Kidney epithelial cell (primary cell): ENCODE results near the gene LYZL4. TPM values are rescaled to one million over a fixed set of nuclear protein-coding genes. Genes with fewer than 3 reads are reported as not detected.

Source experiments
- DNase-seq: peaks from one replicate; pipeline ENCODE4 v3.0.0-alpha.2; 2010; ENCODE audit warnings: low read depth
- H3K27me3 ChIP-seq: 2 replicates; pipeline ENCODE4 v1.6.0; 2011; ENCODE audit warnings: low read length; ENCODE audit not compliant: control insufficient read depth, insufficient read depth
- H3K36me3 ChIP-seq: 2 replicates; pipeline ENCODE4 v1.5.1; 2011; ENCODE audit warnings: low read length; ENCODE audit not compliant: control insufficient read depth, insufficient read depth
- H3K4me3 ChIP-seq: 2 replicates; pipeline ENCODE4 v1.5.1; 2011; ENCODE audit warnings: low read depth, mild to moderate bottlenecking, control low read depth, low read length
- total RNA-seq: library from RNA; depleted of rRNA; stranded (reverse); fragments of >200 nt; gene quantifications from 2 replicates; pipeline ENCODE4 v1.2.3, GENCODE V29; 2015
- TF ChIP-seq, protein P1 (sequence below): IDR thresholded peaks from 2 replicates; pipeline ENCODE4 v1.5.1; 2011; ENCODE audit warnings: mild to moderate bottlenecking, moderate library complexity, low read length, control low read depth, inconsistent platforms; ENCODE audit not compliant: insufficient read depth, poor library complexity, severe bottlenecking

The LYZL4 gene, protein sequence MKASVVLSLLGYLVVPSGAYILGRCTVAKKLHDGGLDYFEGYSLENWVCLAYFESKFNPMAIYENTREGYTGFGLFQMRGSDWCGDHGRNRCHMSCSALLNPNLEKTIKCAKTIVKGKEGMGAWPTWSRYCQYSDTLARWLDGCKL
- not detected in 2 replicates for total RNA-seq

DNA sequence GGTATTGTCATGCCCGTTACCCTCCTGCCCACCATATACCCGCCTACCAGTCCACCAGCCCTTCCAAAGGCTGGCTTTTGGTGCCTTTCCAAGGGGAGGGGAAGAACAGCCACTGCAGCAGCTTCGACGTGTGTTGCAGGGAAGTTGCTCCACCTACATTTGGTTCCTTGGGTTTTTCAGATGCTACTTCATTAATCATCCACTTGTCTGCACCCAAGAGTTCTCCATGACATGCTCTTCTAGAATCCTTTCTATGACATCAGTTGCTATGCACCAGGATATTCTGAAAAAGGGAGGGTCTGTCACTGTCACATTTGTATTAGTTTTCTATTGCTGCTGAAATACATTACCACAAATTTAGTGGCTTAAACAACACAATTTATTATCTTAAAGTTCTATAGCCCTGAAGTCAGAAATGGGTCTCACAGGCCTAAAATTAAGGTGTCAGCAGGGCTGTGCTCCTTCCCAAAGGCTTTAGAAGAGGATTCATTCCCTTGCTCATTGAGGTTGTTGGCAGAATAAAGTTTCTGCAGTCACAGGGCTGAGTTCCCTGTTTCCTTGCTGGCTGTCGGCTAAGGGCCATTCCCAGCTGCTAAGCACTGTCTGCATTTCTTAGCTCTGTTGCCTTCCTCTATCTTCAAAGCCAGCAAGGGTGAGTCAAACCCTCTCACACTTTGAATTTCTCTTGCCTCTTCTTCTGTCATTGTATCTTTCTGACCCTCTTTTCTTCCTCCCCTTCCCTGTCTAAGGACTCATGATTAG lies at the start of gene LYZL4:
Gene LYZL4, minus strand, starts transcription at position 241 of the 762 bp plus-strand sequence. CDS start 3,359 bp downstream, outside the sequence.
- no peak within 1 kb of the TSS for H3K4me3 ChIP-seq
- no peaks in the 10 kb centered on the region for H3K27me3 ChIP-seq
- no peak for DNase-seq
- no peaks in the 10 kb centered on the region for H3K36me3 ChIP-seq
- TF ChIP-seq, protein P1, sequence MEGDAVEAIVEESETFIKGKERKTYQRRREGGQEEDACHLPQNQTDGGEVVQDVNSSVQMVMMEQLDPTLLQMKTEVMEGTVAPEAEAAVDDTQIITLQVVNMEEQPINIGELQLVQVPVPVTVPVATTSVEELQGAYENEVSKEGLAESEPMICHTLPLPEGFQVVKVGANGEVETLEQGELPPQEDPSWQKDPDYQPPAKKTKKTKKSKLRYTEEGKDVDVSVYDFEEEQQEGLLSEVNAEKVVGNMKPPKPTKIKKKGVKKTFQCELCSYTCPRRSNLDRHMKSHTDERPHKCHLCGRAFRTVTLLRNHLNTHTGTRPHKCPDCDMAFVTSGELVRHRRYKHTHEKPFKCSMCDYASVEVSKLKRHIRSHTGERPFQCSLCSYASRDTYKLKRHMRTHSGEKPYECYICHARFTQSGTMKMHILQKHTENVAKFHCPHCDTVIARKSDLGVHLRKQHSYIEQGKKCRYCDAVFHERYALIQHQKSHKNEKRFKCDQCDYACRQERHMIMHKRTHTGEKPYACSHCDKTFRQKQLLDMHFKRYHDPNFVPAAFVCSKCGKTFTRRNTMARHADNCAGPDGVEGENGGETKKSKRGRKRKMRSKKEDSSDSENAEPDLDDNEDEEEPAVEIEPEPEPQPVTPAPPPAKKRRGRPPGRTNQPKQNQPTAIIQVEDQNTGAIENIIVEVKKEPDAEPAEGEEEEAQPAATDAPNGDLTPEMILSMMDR = no peak

DNA sequence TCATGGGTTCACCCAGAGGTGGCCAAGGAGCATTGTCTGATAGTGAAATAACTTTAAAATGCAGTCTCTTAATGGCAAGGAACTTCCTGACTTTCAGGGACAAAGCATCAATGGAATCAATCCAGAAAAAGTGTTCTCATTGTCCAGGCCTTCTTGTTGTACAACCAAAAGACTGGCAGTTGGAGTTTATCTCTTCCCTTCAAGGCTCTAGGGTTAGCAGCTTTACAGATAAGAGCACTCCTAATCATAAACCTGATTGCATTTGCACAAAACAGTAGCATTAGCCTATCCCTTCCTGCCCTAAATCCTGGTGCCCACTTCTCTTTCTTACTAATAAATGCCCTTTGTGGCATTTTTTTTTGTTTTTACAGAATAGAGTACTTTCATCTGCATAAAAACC lies 48.7 kb upstream of the LYZL4 start:
- Histone ChIP-seq H3K27me3 (no peaks in the 10 kb centered on the region), H3K4me3 (no peak overlapping the region), H3K36me3 (no peaks in the 10 kb centered on the region)
- DNase-seq = no peak
- TF ChIP-seq, protein P1 = no peak

DNA sequence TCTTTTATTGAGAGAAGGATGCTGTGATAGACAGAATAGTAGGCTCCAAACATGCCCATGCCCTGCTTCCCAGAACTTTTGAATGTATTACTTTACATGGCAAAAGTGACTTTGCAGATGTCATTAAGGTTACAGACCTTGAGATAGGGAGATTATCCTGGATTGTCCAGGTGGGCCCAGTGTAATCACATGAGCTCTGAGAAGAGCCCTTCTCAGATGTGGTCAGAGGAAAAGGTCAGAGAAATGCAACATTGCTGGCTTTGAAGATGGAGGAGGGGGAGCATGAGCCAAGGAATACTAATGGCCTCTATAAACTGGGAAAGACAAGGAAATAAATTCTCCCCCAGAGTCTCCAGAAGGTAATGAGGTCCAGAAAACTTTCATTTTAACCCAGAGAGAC lies 45.8 kb upstream of the LYZL4 start:
- no peak for DNase-seq
- TF ChIP-seq, protein P1 = no peak
- H3K4me3 ChIP-seq = no peak overlapping the region
- no peaks in the 10 kb centered on the region for H3K36me3 ChIP-seq
- no peaks in the 10 kb centered on the region for H3K27me3 ChIP-seq

DNA sequence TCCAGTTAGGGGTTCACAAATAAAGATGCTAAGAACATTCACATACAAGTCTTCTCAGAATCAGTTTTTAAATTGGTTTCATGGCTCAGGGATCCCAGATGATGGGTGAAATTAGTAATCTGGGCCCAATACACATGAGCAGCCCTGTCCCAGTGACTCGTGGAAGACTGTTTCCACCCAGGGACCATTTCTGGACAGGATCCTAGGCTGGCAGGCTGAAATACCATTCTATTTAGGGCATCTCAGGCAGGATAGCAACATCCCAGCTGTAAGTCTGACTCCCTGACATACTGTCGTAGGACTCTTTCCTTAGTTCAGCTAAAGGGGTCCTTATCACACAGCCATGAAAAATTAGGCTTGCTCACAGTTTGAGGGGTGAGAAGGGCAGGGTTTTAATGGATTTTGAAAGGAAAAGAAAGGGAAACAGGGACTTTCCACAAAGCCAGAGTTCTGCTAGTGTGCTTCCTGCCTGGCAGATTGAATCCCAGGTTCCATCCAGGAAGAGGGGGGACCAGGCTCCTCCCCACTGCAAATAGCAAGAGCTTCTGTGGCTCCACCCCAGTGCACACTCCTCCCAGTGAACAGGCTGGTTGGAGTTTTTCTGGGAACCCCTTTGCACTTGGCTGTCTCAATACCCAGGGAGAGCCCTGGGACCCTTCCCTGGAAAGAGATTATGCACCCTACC lies 41.3 kb upstream of the LYZL4 start:
- DNase-seq = no peak
- H3K36me3 ChIP-seq = no peaks in the 10 kb centered on the region
- H3K27me3 ChIP-seq = no peaks in the 10 kb centered on the region
- TF ChIP-seq, protein P1 = no peak
- H3K4me3 ChIP-seq = no peak overlapping the region

DNA sequence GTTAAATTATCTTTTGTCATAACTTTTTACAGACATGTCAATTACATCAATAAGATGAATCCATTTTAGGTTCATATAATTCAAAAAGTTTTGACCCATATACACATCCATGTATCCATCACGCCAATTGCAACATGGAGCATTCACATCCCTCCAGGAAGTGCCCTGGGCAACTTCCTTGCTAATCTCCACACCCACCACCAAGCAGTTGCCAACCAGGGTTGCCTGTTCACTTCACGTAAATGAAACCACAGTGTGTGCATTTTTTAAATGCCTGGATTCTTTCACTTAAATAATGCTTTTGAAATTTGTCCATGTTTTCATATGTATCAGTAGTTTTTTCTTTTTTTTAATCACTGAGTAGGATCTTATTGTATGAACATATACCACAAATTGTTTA lies 40.7 kb upstream of the LYZL4 start:
- no peaks in the 10 kb centered on the region for H3K27me3 ChIP-seq
- H3K36me3 ChIP-seq = no peaks in the 10 kb centered on the region
- TF ChIP-seq, protein P1 = no peak
- H3K4me3 ChIP-seq = no peak overlapping the region
- no peak for DNase-seq

DNA sequence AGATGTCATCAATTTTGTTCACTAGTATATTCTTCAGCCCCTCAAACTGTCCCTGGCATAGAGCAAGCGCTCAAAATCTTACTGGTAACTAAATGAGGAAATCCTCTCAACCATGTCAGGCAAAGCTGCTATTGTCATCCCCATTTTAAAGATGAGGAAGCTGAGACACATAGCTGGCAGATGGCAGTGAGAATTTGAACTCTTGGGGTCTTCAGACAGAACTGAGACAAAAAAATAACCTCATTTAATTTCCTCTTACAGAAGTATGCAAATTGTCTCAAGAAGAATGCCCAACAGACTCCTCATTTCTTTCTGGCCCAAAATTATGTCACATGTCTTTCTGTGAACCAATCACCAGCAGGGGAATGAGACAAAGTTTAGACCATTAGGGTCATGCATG lies 40.2 kb upstream of the LYZL4 start:
- TF ChIP-seq, protein P1 = no peak
- DNase-seq = no peak
- H3K36me3 ChIP-seq = no peaks in the 10 kb centered on the region
- no peaks in the 10 kb centered on the region for H3K27me3 ChIP-seq
- H3K4me3 ChIP-seq = no peak overlapping the region
